GM18517 (cell line): Measurements from ENCODE around the gene ROBO4.

Experiments
- ATAC-seq: cut with Tn5 transposase; IDR thresholded peaks from one replicate; pipeline ENCODE4 v1.9.1; 2021; ENCODE audit warnings: mild to moderate bottlenecking, moderate library complexity; ENCODE audit not compliant: unreplicated experiment

Gene ROBO4

DNA sequence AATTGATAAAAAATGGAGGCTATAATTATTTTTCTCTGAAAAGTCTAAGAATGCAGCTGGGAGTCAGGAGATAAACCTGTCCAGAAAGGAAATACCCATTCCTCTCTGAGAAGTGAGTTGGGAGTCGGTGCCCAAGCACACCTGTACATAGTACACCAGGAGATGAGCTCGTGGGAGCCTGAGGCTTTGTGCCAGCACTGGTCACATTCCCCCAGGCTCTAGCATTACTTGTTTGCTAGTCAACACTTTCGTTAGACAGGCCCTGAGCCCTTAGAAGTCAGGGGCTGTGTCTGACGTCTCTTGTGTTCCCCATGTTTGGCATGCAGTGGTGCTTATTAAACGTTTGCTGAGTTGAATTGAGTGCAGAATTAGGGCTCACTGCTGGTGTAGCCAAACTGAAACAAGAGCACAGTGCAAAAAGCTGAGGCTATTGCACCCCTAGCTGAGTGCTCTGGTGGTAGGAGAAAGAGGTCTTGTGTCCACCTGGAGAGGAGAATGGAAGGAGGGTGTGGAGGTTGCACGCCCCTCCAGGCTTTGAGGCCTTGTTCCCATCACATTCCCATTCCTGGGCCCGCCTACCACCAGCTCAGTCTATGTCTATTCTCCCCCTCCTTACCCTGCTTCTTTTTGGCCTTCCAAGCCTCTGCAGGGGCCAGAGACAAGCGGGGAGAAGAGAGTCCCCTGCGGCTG, 6.8 kb downstream of the ROBO4 start:
- ATAC-seq, result no peak

DNA sequence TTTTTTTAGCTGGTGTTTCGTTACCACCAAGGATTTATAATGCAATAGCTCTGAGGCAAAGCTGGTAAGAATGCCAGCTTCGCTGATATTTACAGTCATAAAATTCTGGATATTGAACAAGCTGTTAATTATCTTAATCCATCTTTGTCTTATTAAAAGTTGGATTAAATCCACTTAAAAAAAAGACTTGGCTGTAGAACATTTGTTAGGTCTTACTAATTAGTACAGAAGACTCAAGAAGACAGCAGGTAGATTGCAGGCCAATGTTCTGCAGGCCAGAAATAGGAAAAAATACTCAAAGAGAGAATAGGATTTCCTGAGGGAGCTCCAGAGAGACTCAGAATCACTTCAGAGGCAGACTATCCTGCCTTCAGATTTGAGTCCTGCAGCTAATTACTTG, 7.5 kb downstream of the ROBO4 start:
- no peak for ATAC-seq

DNA sequence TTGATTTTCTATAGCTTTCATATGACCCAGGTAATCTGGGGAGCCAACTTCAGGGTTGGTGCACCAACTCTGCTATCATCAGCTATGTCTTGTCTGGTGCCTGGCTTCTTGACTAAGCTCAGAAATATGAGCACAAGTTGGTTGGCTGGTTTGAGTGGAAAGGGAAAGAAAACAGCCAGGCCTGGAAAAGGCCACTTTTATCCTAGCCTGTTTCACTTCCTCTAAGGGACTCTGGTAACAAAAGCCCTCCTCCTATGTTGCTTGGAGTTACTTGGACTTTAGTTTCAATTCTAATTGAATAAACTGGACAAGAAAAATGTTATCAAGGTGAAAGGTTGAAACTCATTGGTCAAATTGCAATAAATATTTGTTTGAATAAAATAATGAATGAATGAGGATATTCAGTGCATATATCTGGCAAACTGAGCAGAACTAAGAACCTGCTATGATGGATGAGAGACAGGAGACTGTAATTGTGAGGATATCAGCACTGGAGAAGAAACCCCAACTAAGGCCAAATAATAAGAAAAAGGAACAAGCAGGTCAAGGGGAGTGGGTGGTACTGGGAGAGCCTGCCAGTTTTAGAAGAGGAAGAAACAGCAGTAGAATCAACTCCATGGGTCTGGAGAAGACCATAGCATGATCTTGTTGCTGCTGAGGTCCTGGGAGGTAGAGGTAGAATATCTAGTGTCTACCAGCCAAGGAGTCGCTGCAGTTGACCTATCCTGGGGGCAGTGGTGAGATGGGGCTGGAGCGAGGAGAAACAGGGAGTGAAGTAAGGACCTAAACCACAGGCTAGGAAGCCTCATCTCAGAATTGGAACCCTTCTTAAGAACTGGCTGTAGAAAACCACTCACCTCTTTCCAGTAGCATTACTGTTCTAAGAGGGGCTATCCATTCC, 8.2 kb downstream of the ROBO4 start:
- no peak for ATAC-seq

DNA sequence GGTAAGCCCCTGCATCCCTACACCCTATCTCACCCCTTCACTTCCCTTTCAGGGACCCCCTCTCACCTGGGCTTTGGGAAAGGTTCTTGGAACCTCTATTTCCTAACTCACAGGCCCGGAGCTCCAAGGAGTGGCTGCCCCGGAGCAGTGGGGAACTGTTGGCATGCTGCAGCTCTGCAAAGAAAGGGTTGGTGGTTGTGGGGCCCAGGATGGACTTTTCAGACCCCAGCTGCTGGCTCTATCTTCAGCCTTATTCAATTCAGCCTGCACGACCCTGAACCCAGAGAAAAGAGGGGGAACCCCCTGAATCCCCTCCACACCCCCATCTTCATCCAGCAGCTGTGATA, 10.0 kb downstream of the ROBO4 start:
- no peak for ATAC-seq

DNA sequence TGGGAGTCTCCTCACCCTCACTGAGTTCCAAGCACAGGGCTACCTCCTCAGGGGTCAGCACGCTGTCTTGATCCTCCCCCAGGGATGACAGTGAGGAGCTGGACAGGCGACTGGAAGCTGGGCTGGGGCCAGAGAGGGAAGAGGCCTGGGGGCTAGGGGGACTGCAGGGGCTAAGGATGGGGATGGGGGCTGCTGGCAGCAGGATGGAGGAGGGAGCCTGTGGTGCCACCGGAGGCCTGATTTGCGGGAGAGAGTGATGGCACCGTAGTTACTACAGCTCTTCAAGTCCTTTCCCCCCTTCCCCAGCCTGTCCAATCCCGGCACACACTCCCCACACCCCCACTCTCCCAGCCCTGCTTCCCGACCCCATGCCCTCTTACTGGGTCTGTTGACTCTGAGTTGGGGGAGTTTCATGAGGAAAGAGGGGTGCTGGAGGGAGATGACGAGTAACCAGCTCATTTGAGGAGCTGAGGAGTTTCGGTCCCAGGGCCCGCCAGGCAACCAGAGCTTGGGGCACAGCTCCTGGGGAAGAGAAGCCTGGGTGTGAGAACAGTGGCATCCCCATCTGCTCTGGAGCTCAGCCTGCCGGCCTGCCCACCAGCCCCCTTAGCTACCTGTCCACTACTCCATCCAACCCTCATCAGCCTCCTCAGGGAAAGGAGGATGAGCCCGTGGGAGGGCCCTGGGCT, 10.5 kb downstream of the ROBO4 start:
- no peak for ATAC-seq

DNA sequence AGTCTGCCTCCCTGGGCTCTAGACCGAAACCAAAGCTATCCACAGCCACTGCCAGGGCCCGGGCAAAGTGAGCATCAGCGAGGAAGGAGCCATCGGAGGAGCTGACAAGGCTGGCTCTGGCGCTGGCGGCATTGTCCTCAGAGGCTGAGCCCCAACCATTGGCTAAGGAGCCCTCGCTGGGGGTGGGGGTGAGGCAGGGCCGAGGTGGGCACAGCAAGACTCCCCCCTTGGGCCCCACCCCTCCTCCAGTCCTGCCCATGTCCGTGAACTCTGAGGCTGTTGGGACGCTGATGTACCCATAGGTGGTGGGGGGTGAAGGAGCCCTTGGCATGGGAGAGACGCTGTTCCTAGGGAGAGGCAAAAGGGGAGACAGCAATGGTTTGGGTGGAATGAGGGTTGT, 11.2 kb downstream of the ROBO4 start:
- ATAC-seq, result no peak

DNA sequence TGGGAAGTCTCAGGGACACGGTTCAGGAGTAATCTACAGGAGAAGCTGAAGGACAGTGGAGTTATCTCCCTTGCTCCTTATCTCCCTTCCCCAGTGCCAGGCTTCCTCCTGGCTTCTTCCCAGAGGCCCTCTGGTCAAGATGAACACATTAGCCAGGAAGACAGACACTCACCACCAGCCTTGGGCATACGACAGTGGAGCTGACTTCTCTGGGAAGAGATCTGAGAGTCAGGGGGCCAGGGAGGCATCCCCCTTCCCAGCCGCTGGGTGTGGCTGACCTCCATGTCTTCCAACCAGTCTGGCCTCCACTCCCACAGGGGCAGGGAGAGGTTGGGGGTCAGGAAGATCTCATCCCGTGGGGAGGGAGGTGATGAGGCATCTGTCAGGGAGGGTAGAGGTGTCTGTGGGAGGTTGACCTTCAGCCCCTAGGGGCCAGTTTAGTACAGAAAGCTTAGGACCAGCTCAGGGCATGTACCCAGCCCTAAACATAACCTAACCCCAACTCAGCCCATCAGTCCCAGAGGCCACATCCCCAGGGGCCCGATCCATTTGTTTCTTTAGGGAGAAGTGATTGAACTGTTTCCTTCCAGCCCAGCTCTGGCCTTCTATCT, 12.7 kb downstream of the ROBO4 start:
- ATAC-seq, result no peak

DNA sequence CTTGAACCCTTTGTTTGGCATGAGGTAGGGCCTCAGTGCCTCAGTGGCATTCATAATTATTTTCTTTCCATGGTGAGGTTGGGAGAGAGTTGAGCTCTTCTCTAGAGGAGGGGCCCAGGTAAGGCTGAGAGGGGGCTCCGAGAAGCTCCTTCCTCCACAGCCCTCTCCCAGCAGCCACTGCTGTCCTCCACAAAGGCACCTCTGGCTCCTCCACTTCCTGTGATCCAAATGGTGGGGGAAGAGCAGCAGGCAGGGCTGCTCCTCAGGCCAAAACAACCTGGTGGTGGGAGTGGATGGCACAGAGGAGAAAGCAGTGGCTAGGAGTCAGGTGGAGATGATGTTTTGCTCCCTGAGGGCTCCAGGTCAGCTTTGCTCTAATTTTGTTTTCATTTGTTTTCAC, 13.3 kb downstream of the ROBO4 start:
- no peak for ATAC-seq

DNA sequence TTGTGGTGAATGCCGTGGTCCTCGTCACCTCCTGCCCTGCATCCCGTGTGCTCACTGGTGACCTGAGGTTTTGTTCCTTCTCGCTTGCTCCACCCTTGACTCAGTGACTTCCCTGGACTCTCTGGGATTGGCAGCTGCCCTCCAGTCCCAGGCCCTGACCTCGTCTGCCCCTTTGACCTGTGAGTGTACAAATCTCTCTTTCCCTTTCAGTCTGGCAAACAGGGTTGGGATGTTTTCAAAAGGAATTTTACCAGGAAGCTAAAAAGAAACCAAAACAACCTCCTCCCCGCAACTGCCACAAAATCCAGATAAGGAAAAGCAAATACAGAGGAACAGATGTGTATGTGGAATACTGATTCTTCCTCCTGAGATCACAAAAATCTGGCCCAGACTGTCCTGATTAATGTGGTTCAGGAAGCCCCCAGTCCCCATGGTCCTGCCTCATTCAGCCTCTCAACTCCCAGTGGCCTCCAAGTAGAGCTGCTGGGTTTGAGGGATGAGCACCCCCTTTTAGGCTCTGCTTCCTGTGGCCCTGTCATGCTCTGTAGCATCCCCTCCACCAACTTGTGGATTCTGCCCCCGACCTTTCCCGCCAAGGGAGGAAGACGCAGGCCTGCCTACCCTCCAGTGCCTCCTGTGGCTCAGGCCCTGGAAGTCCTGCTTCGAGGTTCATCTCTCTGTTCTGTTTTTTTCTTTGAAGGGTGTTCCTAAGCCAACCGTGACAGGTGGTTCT, 15.2 kb downstream of the ROBO4 start:
- no peak for ATAC-seq

DNA sequence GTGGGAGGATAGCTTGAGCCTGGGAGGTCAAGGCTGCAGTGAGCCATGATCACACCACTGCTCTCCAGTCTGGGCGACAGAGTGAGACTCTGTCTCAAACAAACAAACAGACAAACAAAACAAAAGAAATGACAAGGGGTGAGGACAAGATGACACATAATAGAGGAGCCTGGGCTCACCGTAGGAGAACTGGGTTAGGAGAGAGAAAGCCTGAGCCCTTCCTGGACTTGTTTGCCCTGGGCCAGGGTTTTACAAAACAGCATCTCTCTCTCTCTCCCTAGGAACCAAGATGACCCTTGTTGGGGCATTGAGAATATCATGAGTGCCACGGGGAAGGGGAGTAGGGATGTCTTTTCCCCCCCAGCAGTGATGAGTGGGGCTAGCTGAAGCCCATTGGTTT, 16.7 kb downstream of the ROBO4 start:
- ATAC-seq, result no peak

DNA sequence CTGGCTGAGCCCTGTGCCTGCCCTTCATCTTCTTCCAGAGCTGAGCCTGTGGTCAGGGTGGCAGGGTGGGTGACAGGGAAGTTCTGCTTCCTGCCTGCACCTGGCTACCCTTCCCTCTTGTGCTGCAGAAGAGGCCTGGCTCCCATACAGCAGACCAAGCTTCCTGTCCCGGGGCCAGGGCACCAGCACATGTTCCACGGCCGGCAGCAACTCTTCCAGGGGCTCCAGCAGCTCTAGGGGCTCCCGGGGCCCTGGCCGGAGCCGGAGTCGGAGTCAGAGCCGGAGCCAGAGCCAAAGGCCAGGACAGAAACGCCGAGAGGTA, 17.4 kb downstream of the ROBO4 start:
- no peak for ATAC-seq

DNA sequence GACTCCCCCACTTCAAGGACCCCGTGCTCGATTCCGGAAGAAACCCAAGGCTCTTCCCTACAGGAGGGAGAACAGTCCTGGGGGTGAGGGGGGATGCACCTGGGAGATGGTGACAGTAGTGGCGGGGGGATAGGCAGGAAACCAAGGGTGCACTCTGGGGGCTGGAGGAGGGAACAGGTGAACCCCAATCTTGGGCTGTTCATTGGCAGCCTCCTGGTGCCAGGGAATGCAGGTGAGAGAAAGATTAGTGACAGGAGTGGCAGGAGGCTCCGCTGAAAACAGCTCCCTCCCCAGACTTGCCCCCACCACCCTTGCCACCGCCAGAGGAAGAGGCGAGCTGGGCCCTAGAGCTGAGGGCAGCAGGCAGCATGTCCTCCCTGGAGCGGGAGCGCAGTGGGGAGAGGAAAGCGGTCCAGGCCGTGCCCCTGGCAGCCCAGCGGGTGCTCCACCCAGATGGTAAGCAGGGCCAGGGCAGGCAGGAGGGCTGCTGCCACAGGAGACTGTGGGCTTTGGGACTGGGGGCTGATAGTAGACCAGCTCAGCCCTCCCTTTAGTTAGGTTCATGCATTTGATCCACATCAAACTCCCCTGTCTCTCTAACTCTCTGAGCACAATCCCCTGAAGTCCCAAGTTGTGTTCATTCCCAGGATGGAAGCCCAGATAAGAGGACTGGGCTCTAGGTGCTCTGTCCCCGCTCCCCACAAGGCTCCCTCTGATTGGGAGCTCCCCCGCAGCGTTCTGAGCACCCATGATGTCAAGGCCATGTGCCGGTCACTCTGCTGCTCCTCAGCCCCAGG, 18.0 kb downstream of the ROBO4 start:
- no peak for ATAC-seq

DNA sequence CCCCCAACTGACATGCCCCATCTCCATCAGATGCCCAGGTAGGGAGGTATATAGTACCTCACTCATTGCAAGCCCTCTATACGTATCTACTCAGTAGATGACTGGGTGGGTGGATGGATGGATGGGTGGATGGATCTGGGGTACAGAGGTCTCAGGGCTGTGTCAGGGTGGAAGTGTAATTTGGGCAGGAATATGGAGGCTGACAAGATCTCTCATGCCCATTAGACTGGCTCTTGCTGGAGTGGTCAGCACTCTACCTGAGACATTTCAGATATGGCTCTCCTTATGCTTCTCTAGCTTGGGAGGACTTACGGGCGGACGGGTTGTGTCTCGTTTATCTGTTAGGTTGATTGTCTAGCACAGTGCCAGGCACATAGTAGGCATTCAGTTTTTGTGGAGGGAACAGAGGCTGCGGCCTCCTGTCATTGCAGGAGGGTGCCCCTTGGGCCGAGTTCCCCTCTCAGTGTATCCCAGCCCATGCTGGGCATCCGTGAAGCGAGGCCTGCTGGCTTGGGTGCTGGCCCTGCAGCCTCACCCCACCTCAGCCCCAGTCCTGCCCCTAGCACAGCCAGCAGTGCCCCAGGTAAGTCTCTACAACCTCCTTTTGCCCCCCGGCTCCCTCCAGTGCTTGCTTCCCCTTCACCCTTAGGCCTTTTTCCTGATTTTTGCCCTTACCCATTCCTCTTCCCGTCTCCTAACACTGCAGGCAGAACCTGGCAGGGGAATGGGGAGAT, 18.7 kb downstream of the ROBO4 start:
- ATAC-seq, result no peak

DNA sequence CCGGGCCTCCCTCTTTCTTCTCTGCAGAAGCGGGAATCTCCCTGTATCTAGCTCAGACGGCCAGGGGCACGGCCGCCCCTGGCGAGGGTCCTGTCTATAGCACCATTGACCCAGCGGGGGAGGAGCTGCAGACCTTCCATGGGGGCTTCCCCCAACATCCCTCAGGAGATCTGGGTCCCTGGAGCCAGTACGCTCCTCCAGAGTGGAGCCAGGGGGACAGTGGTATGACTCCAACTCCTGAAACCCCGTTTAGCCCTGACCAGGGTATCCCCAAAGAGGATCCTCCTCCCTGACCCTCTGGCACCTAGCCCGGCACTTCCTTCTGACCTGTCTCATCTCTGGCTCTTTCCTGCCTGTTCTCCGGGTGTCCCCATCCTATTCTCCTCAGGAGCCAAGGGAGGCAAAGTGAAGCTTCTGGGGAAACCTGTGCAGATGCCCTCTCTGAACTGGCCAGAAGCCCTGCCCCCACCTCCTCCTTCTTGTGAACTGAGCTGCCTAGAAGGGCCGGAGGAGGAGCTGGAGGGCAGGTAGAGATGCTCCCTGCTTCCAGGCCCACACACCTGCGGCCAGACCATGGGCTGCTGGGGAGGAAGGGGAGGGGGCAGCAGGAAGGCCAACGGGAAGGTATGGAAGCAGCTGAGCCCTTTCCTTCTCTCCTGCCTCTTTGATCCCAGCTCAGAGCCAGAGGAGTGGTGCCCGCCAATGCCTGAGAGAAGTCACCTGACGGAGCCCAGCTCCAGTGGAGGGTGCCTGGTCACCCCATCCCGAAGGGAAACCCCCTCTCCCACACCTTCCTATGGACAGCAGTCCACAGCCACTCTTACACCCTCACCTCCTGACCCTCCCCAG, 19.5 kb downstream of the ROBO4 start:
- ATAC-seq, result no peak

DNA sequence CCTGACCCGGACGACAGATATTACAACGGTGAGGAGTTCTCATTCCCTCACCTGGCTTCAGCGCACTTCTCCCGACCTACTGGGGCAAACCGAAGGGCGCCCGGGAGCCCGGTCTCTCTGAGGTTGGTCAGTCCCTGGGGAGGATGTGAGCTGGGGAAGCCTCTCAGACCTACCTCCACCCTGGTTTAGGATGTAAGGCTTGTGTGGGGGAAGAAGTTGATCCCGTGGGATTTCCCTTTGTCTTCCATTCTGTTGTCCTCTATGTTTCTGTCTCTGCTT, 20.1 kb downstream of the ROBO4 start:
- ATAC-seq, result no peak

DNA sequence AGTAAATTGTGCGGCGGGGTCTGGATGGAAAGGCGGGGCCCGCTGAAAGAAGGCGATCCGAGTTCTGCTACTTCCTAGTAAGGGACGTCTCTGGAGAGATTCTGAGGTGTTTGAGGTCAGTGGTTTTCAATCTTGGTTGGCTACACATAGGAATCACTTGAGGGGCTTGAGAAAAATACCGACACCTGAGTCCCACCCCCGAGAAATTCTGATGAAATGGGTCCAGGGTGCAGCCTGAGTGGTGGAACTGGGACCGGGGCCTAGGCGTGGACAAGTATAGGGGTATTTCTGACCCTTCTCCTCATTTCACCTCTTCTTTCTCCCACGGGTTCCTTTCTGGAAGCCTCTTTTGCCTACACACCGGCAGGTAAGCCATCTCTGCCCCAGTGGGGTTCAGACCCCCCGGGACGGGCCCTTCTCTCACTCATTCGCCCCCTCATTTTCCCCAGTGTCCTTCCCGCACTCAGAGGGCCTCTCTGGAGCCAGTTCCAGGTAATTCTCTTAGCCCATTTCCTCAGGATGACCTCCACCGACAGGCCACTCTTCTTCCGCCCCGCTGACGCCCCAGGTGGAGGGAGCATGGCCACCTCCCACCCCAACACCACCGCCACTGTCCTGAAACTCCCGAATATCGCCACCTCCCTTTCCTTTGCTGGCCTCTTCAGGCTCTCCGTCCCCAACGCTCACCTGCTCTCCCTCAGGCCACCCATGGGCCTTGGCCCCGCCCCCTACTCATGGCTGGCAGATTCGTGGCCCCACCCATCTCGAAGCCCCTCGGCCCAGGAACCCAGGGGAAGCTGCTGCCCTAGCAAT, 20.6 kb downstream of the ROBO4 start:
- no peak for ATAC-seq

DNA sequence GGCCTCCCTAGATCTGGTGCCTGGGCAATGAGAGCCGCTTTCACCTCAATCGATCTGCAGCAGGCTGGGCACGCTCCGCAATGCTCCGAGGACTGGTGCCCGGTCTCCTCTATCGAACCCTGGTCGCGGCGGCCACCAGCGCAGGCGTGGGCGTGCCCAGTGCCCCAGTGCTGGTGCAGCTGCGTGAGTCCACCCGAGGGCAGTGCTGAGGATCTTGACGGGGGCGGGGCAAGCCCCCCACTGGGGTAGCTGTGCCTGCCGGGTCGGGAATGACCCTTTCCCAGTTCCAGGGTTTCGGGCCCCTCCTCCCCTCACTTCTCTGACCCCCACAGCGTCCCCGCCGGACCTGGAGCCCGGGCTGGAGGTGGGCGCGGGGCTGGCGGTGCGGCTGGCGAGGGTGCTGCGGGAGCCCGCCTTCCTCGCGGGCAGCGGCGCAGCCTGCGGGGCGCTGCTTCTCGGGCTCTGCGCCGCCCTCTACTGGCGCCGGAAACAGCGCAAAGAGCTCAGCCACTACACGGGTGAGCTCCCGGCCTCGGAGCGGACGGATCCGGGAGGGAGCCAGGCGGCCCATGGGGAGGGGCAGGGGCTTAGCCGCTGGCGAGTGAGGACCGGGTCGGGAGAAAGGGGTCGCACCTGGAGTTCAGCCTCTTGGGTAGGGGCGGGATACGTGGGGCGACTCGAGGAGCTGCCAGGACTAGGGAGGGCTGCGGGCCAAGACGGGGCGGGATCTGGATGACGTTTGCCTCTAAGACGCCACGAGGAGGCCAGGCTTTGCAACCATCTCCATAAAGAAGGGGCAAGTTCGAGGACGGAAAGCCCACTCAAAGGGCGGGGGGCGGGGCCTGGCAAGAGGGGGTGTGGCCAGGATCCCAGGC, 21.5 kb downstream of the ROBO4 start:
- ATAC-seq, result peak; percentile 85
